Upper lobe of right lung (tissue), 1 donor: ENCODE data around the gene LRRC3. TPM values are rescaled to one million over a fixed set of nuclear protein-coding genes. Genes with fewer than 3 reads are reported as not detected.

Experiments used
- ATAC-seq: fragments of 200-7000 bp; cut with Tn5 transposase; one replicate; pipeline ENCODE4 v1.9.1; 2020; ENCODE audit warnings: mild to moderate bottlenecking, moderate library complexity
- DNase-seq: peaks from one replicate; pipeline ENCODE4 v3.0.0-alpha.2; 2020
- H3K27ac ChIP-seq: fragments of 200-600 bp; one replicate; pipeline ENCODE4 v1.8.0; 2022
- H3K27me3 ChIP-seq: fragments of 200-600 bp; one replicate; pipeline ENCODE4 v1.8.0; 2022; ENCODE audit warnings: mild to moderate bottlenecking
- H3K36me3 ChIP-seq: fragments of 200-600 bp; one replicate; pipeline ENCODE4 v1.8.0; 2022
- H3K4me1 ChIP-seq: fragments of 200-600 bp; one replicate; pipeline ENCODE4 v1.8.0; 2022
- H3K4me3 ChIP-seq: fragments of 200-600 bp; one replicate; pipeline ENCODE4 v1.8.0; 2022; ENCODE audit warnings: mild to moderate bottlenecking
- H3K9me3 ChIP-seq: fragments of 200-600 bp; one replicate; pipeline ENCODE4 v1.8.0; 2022
- intact Hi-C: fragments of 100-400 bp; cut with DNase I; formaldehyde crosslinking; loops from one replicate; pipeline ENCODE4 v1.11.0; 2022
- total RNA-seq: library from RNA; stranded (reverse); fragmentation: NEBNext Ultra II Directional; extraction: Animal tissue kit (Norgen Biotek cat#: 25700); gene quantifications from one replicate; pipeline ENCODE4 v1.2.1, GENCODE V29; 2021
- TF ChIP-seq, protein P1 (sequence below): fragments of 200-600 bp; IDR thresholded peaks from one replicate; pipeline ENCODE4 v1.8.0; 2022; ENCODE audit warnings: antibody characterized with exemption
- donor health status: DM: no; HTN: yes; CAD: no; lungs with severe emphysema.

LRRC3 gene
- total RNA-seq, 1 donor from 2014 or later: 3.6 TPM

DNA sequence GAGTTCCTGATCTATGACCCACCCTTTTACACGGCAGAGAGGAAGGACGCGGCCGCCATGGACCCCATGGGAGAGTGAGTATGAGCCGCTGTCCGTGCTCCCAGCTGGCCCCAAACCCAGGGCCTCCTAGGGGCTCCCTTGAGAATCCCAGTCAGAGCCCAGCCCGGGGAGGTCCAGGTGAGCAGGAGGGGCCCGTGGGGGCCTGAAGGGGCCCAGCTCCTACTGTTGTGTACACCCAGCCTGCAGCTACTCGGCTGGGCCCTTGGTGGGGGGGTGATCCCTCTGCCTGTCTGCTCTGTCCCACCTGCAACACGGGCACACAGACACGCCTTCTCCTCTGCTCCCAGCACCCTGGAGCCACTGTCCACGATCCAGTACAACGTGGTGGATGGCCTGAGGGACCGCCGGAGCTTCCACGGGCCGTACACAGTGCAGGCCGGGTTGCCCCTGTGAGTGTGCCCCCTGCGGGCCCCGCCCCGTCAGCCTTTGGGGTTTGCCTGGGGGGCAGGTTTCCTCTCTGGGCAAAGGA lies 28.6 kb upstream of the LRRC3 start:
- no peak for ATAC-seq
- Histone ChIP-seq H3K4me1 (no peaks in the 10 kb centered on the region), H3K27me3 (no peaks in the 10 kb centered on the region), H3K4me3 (no peak overlapping the region), H3K9me3 (peaks cover 9% of the 10 kb centered on the region), H3K27ac (no peak overlapping the region), H3K36me3 (no peaks in the 10 kb centered on the region)
- intact Hi-C loops: loop anchor here (5.0 kb wide), 1 partner anchor 216 kb away; no protein-coding TSS in a partner anchor
- TF ChIP-seq, protein P1, sequence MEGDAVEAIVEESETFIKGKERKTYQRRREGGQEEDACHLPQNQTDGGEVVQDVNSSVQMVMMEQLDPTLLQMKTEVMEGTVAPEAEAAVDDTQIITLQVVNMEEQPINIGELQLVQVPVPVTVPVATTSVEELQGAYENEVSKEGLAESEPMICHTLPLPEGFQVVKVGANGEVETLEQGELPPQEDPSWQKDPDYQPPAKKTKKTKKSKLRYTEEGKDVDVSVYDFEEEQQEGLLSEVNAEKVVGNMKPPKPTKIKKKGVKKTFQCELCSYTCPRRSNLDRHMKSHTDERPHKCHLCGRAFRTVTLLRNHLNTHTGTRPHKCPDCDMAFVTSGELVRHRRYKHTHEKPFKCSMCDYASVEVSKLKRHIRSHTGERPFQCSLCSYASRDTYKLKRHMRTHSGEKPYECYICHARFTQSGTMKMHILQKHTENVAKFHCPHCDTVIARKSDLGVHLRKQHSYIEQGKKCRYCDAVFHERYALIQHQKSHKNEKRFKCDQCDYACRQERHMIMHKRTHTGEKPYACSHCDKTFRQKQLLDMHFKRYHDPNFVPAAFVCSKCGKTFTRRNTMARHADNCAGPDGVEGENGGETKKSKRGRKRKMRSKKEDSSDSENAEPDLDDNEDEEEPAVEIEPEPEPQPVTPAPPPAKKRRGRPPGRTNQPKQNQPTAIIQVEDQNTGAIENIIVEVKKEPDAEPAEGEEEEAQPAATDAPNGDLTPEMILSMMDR: no peak
- peak; percentile 50 for DNase-seq

DNA sequence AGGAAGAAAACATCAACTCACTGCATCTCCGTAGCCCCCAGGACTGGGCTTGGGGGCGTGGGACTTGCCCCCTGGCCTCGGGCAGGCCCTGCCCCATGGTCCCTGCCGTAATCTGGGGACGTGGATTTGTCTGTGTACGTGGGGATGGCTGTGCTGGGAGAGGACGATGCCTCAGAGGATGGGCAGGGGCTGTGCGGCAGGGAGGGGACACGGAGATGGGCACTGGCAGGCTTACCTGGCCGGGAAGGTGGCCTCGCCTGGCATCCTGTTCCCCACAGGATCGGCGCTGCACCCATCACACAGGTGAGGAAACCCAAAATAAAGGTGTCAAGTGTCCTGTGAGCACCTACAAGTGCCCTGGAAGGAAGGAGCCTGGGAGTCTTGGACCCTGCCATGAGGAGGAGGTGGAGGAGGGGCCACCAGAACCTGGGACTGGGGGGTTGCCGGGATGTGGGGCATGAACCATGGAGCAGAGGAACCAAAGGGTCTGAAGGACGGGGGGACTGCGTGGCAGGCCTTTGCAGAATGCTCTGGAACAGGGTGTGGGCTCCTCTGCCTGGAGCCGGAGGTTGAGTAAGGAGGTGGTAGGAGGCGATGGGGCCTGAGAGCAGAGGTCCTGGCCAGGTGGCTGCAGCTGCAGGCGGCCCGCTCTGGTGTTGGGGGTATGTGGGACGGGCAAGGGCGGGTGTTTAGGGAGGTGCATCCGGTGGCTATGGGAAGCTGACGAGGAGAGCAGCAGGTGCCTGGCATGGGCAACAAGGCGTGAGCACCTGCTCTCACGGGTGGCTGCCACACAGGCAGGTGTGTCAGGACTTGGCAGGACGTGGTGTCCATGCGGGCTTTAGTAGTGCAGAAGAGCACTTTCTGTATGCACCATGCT lies 27.8 kb upstream of the LRRC3 start:
- ATAC-seq: no peak
- TF ChIP-seq, protein P1: no peak
- H3K4me1 ChIP-seq: no peaks in the 10 kb centered on the region
- no peaks in the 10 kb centered on the region for H3K27me3 ChIP-seq
- intact Hi-C loops: loop anchor here (5.0 kb wide), 1 partner anchor 215 kb away; no protein-coding TSS in a partner anchor
- peaks cover 9% of the 10 kb centered on the region for H3K9me3 ChIP-seq
- no peak overlapping the region for H3K4me3 ChIP-seq
- no peak overlapping the region for H3K27ac ChIP-seq
- no peaks in the 10 kb centered on the region for H3K36me3 ChIP-seq
- DNase-seq: peak; percentile 55

DNA sequence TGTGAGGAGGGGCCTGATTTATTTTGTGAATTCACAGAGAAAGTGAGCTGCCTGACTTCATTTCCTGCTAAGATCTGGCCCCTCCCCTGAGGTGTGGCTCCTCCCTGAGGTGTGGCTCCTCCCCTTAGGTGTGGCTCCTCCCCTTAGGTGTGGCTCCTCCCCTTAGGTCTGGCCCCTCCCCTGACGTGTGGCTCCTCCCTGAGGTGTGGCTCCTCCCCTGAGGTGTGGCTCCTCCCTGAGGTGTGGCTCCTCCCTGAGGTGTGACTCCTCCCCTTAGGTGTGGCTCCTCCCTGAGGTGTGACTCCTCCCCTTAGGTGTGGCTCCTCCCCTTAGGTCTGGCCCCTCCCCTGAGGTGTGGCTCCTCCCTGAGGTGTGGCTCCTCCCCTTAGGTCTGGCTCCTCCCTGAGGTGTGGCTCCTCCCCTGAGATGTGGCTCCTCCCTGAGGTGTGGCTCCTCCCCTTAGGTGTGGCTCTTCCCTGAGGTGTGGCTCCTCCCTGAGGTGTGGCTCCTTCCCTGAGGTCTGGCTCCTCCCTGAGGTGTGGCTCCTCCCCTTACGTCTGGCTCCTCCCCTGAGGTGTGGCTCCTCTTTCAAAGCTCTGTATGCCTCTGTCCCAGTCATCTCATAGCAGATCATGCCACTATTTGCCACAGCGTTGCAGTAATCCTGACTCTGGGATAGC lies 26.9 kb upstream of the LRRC3 start:
- Histone ChIP-seq H3K4me1 (no peaks in the 10 kb centered on the region), H3K9me3 (peaks cover 9% of the 10 kb centered on the region), H3K36me3 (no peaks in the 10 kb centered on the region), H3K4me3 (no peak overlapping the region), H3K27me3 (no peaks in the 10 kb centered on the region), H3K27ac (no peak overlapping the region)
- ATAC-seq (peak; percentile 40), DNase-seq (peak; percentile 65)
- TF ChIP-seq, protein P1: no peak
- intact Hi-C loops: loop anchor here (5.0 kb wide), 1 partner anchor 214 kb away; no protein-coding TSS in a partner anchor

DNA sequence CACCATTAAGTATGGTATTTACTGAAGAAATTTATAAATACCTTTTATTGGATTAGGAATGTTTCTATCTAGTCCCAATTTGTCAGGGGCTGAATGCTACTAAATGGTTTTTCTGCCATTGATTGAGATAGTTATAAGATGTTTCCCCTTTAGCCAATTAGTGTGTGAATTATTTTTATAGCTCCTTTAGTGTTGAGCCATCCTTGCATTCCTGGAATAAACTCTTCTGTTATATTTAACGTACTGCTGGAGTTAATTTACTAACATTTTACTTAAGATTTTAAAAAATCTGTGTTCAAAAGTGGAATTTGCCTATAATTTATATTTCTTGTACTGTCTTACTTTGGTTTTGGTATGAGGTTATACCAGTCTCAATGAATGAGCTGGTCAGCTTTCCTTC lies 25.4 kb upstream of the LRRC3 start:
- H3K4me1 ChIP-seq: no peaks in the 10 kb centered on the region
- TF ChIP-seq, protein P1: no peak
- H3K27ac ChIP-seq: no peak overlapping the region
- H3K27me3 ChIP-seq: no peaks in the 10 kb centered on the region
- H3K36me3 ChIP-seq: no peaks in the 10 kb centered on the region
- no peak for DNase-seq
- H3K4me3 ChIP-seq: no peak overlapping the region
- ATAC-seq: no peak
- peaks cover 9% of the 10 kb centered on the region for H3K9me3 ChIP-seq
- intact Hi-C loops: loop anchor here (5.0 kb wide), 1 partner anchor 212 kb away; no protein-coding TSS in a partner anchor

DNA sequence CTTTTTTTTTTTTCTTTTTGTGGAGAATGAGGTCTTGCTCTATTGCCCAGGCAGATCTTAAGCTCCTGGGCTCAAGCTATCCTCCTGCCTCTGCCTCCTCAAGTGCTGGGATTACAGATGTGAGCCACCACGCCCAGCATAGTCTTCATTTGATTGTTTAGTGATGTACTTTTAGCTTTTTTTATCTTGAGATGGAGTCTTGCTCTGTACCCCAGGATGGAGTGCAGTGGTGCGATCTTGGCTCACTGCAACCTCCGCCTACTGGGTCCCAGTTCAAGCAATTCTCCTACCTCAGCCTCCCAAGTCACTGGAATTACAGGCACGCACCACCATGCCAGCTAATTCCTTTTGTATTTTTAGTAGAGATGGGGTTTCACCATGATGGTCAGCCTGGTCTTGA lies 24.0 kb upstream of the LRRC3 start:
- Histone ChIP-seq H3K27me3 (no peaks in the 10 kb centered on the region), H3K4me3 (no peak overlapping the region), H3K27ac (no peak overlapping the region), H3K4me1 (no peaks in the 10 kb centered on the region), H3K9me3 (peaks cover 9% of the 10 kb centered on the region), H3K36me3 (no peaks in the 10 kb centered on the region)
- DNase-seq: no peak
- ATAC-seq: no peak
- TF ChIP-seq, protein P1: no peak
- intact Hi-C loops: no loop called here
